GM23338 (cell line): ENCODE results near the gene PRSS21. TPM values are rescaled to one million over a fixed set of nuclear protein-coding genes. Genes with fewer than 3 reads are reported as not detected.

ENCODE experiments used
- ATAC-seq: fragments of 200-7000 bp; cut with Tn5 transposase; 3 replicates; pipeline ENCODE4 v1.9.1; 2020
- DNase-seq: peaks from one replicate; pipeline ENCODE4 v3.0.0-alpha.2; 2015; ENCODE audit warnings: low spot score
- H2AFZ ChIP-seq: fragments of 200-600 bp; sonication (generic); 2 replicates; pipeline ENCODE4 v1.8.0; 2016; ENCODE audit warnings: antibody characterized with exemption, mild to moderate bottlenecking, moderate library complexity
- H3F3A ChIP-seq: fragments of 200-600 bp; sonication (generic); replicated peaks from 2 replicates; pipeline ENCODE4 v1.8.0; 2017; ENCODE audit warnings: antibody characterized with exemption, mixed run types, low read depth
- H3K27ac ChIP-seq: fragments of 200-600 bp; sonication (generic); 2 replicates; pipeline ENCODE4 v1.6.1; 2016; ENCODE audit warnings: low read depth
- H3K27me3 ChIP-seq: fragments of 200-600 bp; sonication (generic); 2 replicates; pipeline ENCODE4 v1.8.0; 2016; ENCODE audit warnings: mild to moderate bottlenecking, mixed run types, moderate library complexity; ENCODE audit not compliant: insufficient read depth
- H3K36me3 ChIP-seq: fragments of 200-600 bp; sonication (generic); 2 replicates; pipeline ENCODE4 v1.8.0; 2016; ENCODE audit warnings: mild to moderate bottlenecking; ENCODE audit not compliant: insufficient read depth
- H3K4me1 ChIP-seq: fragments of 200-600 bp; sonication (generic); 2 replicates; pipeline ENCODE4 v1.8.0; 2016; ENCODE audit warnings: mild to moderate bottlenecking, moderate library complexity; ENCODE audit not compliant: insufficient read depth
- H3K4me2 ChIP-seq: fragments of 200-600 bp; sonication (generic); 2 replicates; pipeline ENCODE4 v1.7.1; 2017; ENCODE audit warnings: mixed run types
- H3K4me3 ChIP-seq: fragments of 200-600 bp; sonication (generic); 2 replicates; pipeline ENCODE4 v1.6.1; 2016; ENCODE audit warnings: mixed run types
- H3K79me2 ChIP-seq: fragments of 200-600 bp; sonication (generic); replicated peaks from 2 replicates; pipeline ENCODE4 v1.8.0; 2017; ENCODE audit warnings: mild to moderate bottlenecking; ENCODE audit not compliant: insufficient read depth
- H3K9me2 ChIP-seq: fragments of 200-600 bp; sonication (generic); 2 replicates; pipeline ENCODE4 v1.8.0; 2017; ENCODE audit not compliant: insufficient read depth
- H4K20me1 ChIP-seq: fragments of 200-600 bp; sonication (generic); replicated peaks from 2 replicates; pipeline ENCODE4 v1.8.0; 2017; ENCODE audit warnings: mild to moderate bottlenecking; ENCODE audit not compliant: insufficient read depth
- H3K27ac Mint-ChIP-seq: 2 replicates; pipeline ENCODE4 v1.8.0; 2020; ENCODE audit warnings: inconsistent platforms, mild to moderate bottlenecking, moderate library complexity, mixed read lengths
- H3K27me3 Mint-ChIP-seq: 3 replicates; pipeline ENCODE4 v1.8.0; 2022; ENCODE audit warnings: low read depth, mild to moderate bottlenecking, moderate library complexity, mixed read lengths, inconsistent platforms; ENCODE audit not compliant: insufficient read depth, poor library complexity
- H3K36me3 Mint-ChIP-seq: 3 replicates; pipeline ENCODE4 v1.8.0; 2021; ENCODE audit warnings: low read depth, mild to moderate bottlenecking, inconsistent platforms, moderate library complexity, mixed read lengths
- H3K4me1 Mint-ChIP-seq: 3 replicates; pipeline ENCODE4 v1.8.0; 2020; ENCODE audit warnings: mild to moderate bottlenecking, inconsistent platforms, mixed read lengths
- H3K4me3 Mint-ChIP-seq: 3 replicates; pipeline ENCODE4 v1.8.0; 2021; ENCODE audit warnings: moderate library complexity, mild to moderate bottlenecking, inconsistent platforms, mixed read lengths
- H3K9me3 Mint-ChIP-seq: 3 replicates; pipeline ENCODE4 v1.8.0; 2020; ENCODE audit warnings: moderate library complexity, mild to moderate bottlenecking, inconsistent platforms, mixed read lengths
- EZH2 ChIP-seq: fragments of 200-600 bp; sonication (generic); IDR thresholded peaks from one replicate; pipeline ENCODE4 v1.8.0; 2017; ENCODE audit warnings: antibody characterized with exemption, mild to moderate bottlenecking, low read depth; ENCODE audit not compliant: unreplicated experiment
- EZH2phosphoT487 ChIP-seq: fragments of 200-600 bp; sonication (generic); IDR thresholded peaks from one replicate; pipeline ENCODE4 v1.8.1; 2018; ENCODE audit warnings: antibody characterized with exemption; ENCODE audit not compliant: unreplicated experiment
- JUNB ChIP-seq: IDR thresholded peaks from one replicate; pipeline ENCODE4 v1.6.1; 2016; ENCODE audit warnings: antibody characterized with exemption; ENCODE audit not compliant: unreplicated experiment
- NANOG ChIP-seq: IDR thresholded peaks from 2 replicates; pipeline ENCODE4 v1.6.1; 2016; ENCODE audit warnings: antibody characterized with exemption, borderline replicate concordance
- STAT1 ChIP-seq: IDR thresholded peaks from one replicate; pipeline ENCODE4 v1.6.1; 2016; ENCODE audit warnings: antibody characterized with exemption; ENCODE audit not compliant: unreplicated experiment
- ZNF331 ChIP-seq: fragments of 250-450 bp; sonication (Bioruptor Pico); IDR thresholded peaks from 2 replicates; pipeline ENCODE4 v1.5.0; 2020; ENCODE audit warnings: low read depth, mild to moderate bottlenecking, moderate library complexity
- ZNF462 ChIP-seq: fragments of 250-450 bp; sonication (Bioruptor Pico); IDR thresholded peaks from 2 replicates; pipeline ENCODE4 v1.5.0; 2020; ENCODE audit warnings: mild to moderate bottlenecking, moderate library complexity
- polyA plus RNA-seq: library from polyadenylated mRNA; unstranded; fragments of >200 nt; fragmentation: Nextera tagmentation; extraction: Ambion mirVana; gene quantifications from 2 replicates; pipeline ENCODE4 v1.2.1, GENCODE V29; 2016
- total RNA-seq: library from RNA; depleted of rRNA; stranded (reverse); fragments of >200 nt; shearing (Covaris generic); gene quantifications from 2 replicates; pipeline ENCODE4 v1.2.3, GENCODE V29; 2014

The PRSS21 gene
- total and polyA plus RNA-seq, 2 experiments from 2014 or later, result 2.4 to 3.1 TPM

GRCh38 chr16:2779978-2780898, 36.8 kb upstream of the PRSS21 start (continued):
- TF ChIP-seq ZNF462 (CRISPR knock-in tag) (no peak), NANOG (no peak), EZH2 (no peak), ZNF331 (CRISPR knock-in tag) (no peak), STAT1 (no peak)

DNA sequence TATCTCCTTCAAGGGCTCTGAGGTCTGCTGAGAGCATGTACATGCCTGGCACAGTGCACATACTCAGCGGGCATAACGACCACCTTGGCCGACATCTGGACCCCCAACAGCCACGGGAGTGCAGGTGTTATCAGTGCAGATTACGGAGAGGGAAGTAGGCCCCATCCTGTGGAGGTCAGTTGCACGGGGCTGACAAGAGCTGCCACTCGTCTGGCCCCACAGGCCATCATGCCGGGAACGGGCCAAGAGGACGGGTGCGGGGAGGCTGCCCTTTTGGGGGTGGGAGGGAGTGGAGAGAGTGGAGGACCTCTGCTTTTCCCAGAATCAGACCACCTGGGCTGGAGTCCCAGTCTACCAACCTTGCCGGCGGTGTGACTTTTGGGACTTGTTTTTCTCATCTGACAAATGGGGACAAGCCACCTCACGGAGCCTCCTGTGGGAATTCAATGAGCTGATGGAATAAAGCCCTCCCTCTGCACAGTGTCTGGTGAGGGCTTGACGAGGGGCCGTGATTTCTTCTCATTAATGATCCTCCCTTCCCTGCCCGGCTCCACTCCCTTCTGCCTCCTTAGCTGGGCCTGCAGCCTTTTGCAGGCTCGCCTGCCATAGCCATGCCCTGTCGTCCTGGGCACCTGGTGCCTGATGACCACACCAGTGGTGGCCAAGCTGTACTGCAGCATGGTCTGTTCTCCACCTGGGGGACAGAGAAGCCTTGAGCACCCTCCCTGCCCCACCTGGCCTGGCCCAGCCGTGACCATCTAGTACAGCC, 34.3 kb upstream of the PRSS21 start:
- ATAC-seq, result peak; percentile 10; the same call in 1 of the 3 replicates
- peak; percentile 55 for DNase-seq
- H3K4me3 Mint-ChIP-seq, result no peak overlapping the region
- TF ChIP-seq ZNF331 (CRISPR knock-in tag) (no peak), ZNF462 (CRISPR knock-in tag) (no peak), EZH2phosphoT487 (no peak), JUNB (no peak)

More for the DNA sequence above, 34.3 kb upstream of the PRSS21 start:
- no peaks in the 10 kb centered on the region; the same call in 2 of the 3 replicates for H3K9me3 Mint-ChIP-seq
- no peak overlapping the region for H3K27ac ChIP-seq
- no peaks in the 10 kb centered on the region for H3K36me3 Mint-ChIP-seq
- no peak overlapping the region for H3K27ac Mint-ChIP-seq
- peaks cover 43% of the 10 kb centered on the region for H3K27me3 Mint-ChIP-seq
- H2AFZ ChIP-seq, result no peak overlapping the region
- H3K4me1 ChIP-seq, result peaks cover 9% of the 10 kb centered on the region
- H3F3A ChIP-seq, result 0 out of 2 replicates have a peak, but pooled peaks cover 7% of the 10 kb centered on the region
- H3K27me3 ChIP-seq, result peaks cover 29% of the 10 kb centered on the region
- no peaks in the 10 kb centered on the region for H3K9me2 ChIP-seq
- no peak overlapping the region for H3K4me2 ChIP-seq
- H4K20me1 ChIP-seq, result no peaks in the 10 kb centered on the region
- no peaks in the 10 kb centered on the region for H3K36me3 ChIP-seq
- no peaks in the 10 kb centered on the region for H3K79me2 ChIP-seq
- no peak overlapping the region for H3K4me3 ChIP-seq
- H3K4me1 Mint-ChIP-seq, result peaks cover 18% of the 10 kb centered on the region
